Astrocyte of the spinal cord (primary cell): ENCODE results near the gene PHACTR4.
A peak's percentile ranks its signal among the peaks of the same experiment; 100 is the strongest.
"Not testable (repeated sequence)": the region's sequence is repeated elsewhere in the genome, so short reads cannot be mapped to it uniquely, and the experiment has no call there.

ENCODE experiments used
- DNase-seq: peaks from one replicate; pipeline ENCODE4 v3.0.0; 2011; ENCODE audit warnings: low read depth, low spot score
- H3K4me3 ChIP-seq: 2 replicates; pipeline ENCODE4 v1.5.1; 2011; ENCODE audit warnings: low read depth, mild to moderate bottlenecking, low read length, moderate library complexity
- CTCF ChIP-seq: IDR thresholded peaks from 2 replicates; pipeline ENCODE4 v1.5.1; 2012; ENCODE audit warnings: low read depth, mild to moderate bottlenecking, low read length, inconsistent platforms
- in situ Hi-C: cut with HindIII; loops from 2 replicates; pipeline ENCODE4 v1.10.0; 2017; ENCODE audit warnings: low sequenced_read_pairs

The PHACTR4 gene

GRCh38 chr1:28371010-28371377 is 1.5 kb downstream of the PHACTR4 start:
- in situ Hi-C loops = no loop called here
- TF ChIP-seq CTCF = no peak
- DNase-seq = no peak
- H3K4me3 ChIP-seq = peak overlapping the region; percentile 86

- H3K4me3 ChIP-seq, in situ Hi-C loops, DNase-seq: not testable (repeated sequence)
These were observed 3.9 kb downstream of the PHACTR4 start for GRCh38 chr1:28373450-28373849.

GRCh38 chr1:28374297-28374696 is 4.8 kb downstream of the PHACTR4 start:
- DNase-seq = peak; percentile 69
- in situ Hi-C loops = no loop called here

GRCh38 chr1:28375598-28375997 is 6.1 kb downstream of the PHACTR4 start:
- in situ Hi-C loops, DNase-seq, H3K4me3 ChIP-seq: not testable (repeated sequence)

More at GRCh38 chr1:28374297-28374696, 4.8 kb downstream of the PHACTR4 start:
- H3K4me3 ChIP-seq = no peak overlapping the region
- TF ChIP-seq CTCF = no peak

- H3K4me3 ChIP-seq, in situ Hi-C loops, DNase-seq: not testable (repeated sequence)
These were observed 6.7 kb downstream of the PHACTR4 start for GRCh38 chr1:28376195-28376594.

GRCh38 chr1:28378906-28379305 is 9.4 kb downstream of the PHACTR4 start:
- TF ChIP-seq CTCF = no peak
- in situ Hi-C loops = no loop called here
- DNase-seq = no peak
- H3K4me3 ChIP-seq = no peak overlapping the region

GRCh38 chr1:28380394-28380793 is 10.9 kb downstream of the PHACTR4 start:
- no peak overlapping the region for H3K4me3 ChIP-seq
- no peak for DNase-seq
- TF ChIP-seq CTCF = no peak
- in situ Hi-C loops = no loop called here

GRCh38 chr1:28383785-28384184 is 14.2 kb downstream of the PHACTR4 start:
- in situ Hi-C loops, DNase-seq, H3K4me3 ChIP-seq: not testable (repeated sequence)

- DNase-seq = peak; percentile 79
These were observed 22.6 kb downstream of the PHACTR4 start for GRCh38 chr1:28392027-28392652.

More at GRCh38 chr1:28392027-28392652, 22.6 kb downstream of the PHACTR4 start:
- TF ChIP-seq CTCF = no peak
- in situ Hi-C loops = no loop called here
- H3K4me3 ChIP-seq = no peak overlapping the region
